SKM-1 treated with dmso at 0.1 percent for 144 hours (cell line): ENCODE measurements around the gene CADM4.
"Not testable (repeated sequence)": the region's sequence is repeated elsewhere in the genome, so short reads cannot be mapped to it uniquely, and the experiment has no call there.

ENCODE experiments used
- DNase-seq: peaks from one replicate; lab custom pipeline; 2025; ENCODE audit not compliant: unreplicated experiment; lab: John Stamatoyannopoulos, UW

The CADM4 gene

GRCh38 chr19:43639519-43640423, at the start of gene CADM4:
Gene CADM4, minus strand, starts transcription at chr19:43639850. Its CDS starts 60 bp downstream, at chr19:43639790.
- no peak for DNase-seq

GRCh38 chr19:43688059-43688701, 48.5 kb upstream of the CADM4 start:
- DNase-seq: no peak

GRCh38 chr19:43687660-43687997, 48.0 kb upstream of the CADM4 start:
- no peak for DNase-seq

GRCh38 chr19:43684326-43684725, 44.7 kb upstream of the CADM4 start:
- peak; percentile 22 for DNase-seq

GRCh38 chr19:43683905-43684304, 44.3 kb upstream of the CADM4 start:
- DNase-seq: no peak

- no peak for DNase-seq
These were observed 43.4 kb upstream of the CADM4 start for GRCh38 chr19:43682824-43683661.

- DNase-seq: not testable (repeated sequence)
These were observed 42.6 kb upstream of the CADM4 start for GRCh38 chr19:43682269-43682668.

- DNase-seq: no peak
These were observed 42.2 kb upstream of the CADM4 start for GRCh38 chr19:43681821-43682220.

GRCh38 chr19:43678512-43679261, 39.0 kb upstream of the CADM4 start:
- DNase-seq: no peak

- DNase-seq: no peak
These were observed 36.3 kb upstream of the CADM4 start for GRCh38 chr19:43675906-43676305.

- DNase-seq: no peak
These were observed 35.7 kb upstream of the CADM4 start for GRCh38 chr19:43675269-43675879.

- peak; percentile 39 for DNase-seq
These were observed 34.9 kb upstream of the CADM4 start for GRCh38 chr19:43674596-43674995.

- peak; percentile 38 for DNase-seq
These were observed 34.5 kb upstream of the CADM4 start for GRCh38 chr19:43674183-43674582.

GRCh38 chr19:43673637-43674036, 34.0 kb upstream of the CADM4 start:
- no peak for DNase-seq

GRCh38 chr19:43672061-43672679, 32.5 kb upstream of the CADM4 start:
- DNase-seq: no peak

- peak; percentile 88 for DNase-seq
These were observed 28.9 kb upstream of the CADM4 start for GRCh38 chr19:43668406-43669109.

GRCh38 chr19:43667876-43668405, 28.3 kb upstream of the CADM4 start:
- DNase-seq: no peak

- no peak for DNase-seq
These were observed 27.7 kb upstream of the CADM4 start for GRCh38 chr19:43667126-43667875.
